Measurements from ENCODE around the gene ZFP1.
A peak's percentile ranks its signal among the peaks of the same experiment; 100 is the strongest.

DNA sequence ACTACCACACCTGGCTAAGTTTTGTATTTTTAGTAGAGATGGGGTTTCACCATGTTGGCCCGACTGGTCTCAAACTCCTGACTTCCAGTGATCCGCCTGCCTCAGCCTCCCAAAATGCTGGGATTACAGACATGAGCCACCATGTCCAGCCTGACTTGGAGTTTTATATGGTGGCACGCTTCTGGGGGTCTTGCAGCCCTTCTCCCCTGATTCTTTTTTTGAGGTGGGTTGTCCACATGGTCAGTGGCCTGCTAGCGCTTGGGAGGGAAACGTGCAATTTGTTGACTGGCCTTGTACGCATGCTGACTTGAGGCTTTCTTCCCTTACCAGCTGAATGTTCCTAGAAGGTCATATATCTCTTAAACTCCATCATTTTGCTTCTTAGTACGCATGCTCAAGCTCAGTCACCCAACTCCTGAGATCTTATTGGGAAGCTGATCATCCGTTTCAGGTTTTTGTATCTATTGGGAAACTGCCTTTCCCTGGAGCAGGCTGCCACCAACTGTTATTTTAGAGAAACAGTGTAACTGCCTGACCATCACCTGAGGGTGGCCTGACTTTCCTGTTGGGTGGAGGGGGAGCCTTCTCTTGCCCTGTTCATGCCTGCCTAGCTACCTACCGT lies 18.1 kb upstream of the ZFP1 start:
- TF ChIP-seq CTCF (IDR thresholded peaks at IDR 0.05) (peak in 8 of 12 donors; percentile 16 to 51 (median 26)), POLR2A (IDR thresholded peaks at IDR 0.05) (no peak)
